HCT116 (cell line): ENCODE data around the gene LHPP.

ENCODE experiments used
- CBX3 ChIP-seq: IDR thresholded peaks from 2 replicates; pipeline ENCODE4 v1.6.1; 2012; ENCODE audit warnings: low read depth
- EZH2 ChIP-seq: fragments of 200-600 bp; sonication (generic); IDR thresholded peaks from 2 replicates; pipeline ENCODE4 v1.6.1; 2017; ENCODE audit warnings: antibody characterized with exemption, mixed run types
- EZH2phosphoT487 ChIP-seq: fragments of 200-600 bp; IDR thresholded peaks from 2 replicates; pipeline ENCODE4 v1.6.1; 2018; ENCODE audit warnings: antibody characterized with exemption, borderline replicate concordance
- POLR2A ChIP-seq: IDR thresholded peaks from 2 replicates; pipeline ENCODE4 v1.7.0; 2011; ENCODE audit warnings: borderline replicate concordance; ENCODE audit not compliant: insufficient read depth, insufficient read length; ENCODE audit errors: extremely low read depth
- POLR2AphosphoS5 ChIP-seq: IDR thresholded peaks from 2 replicates; pipeline ENCODE4 v1.6.1; 2011; ENCODE audit warnings: mild to moderate bottlenecking, low read depth, low read length, moderate library complexity
- REST ChIP-seq: IDR thresholded peaks from 2 replicates; pipeline ENCODE4 v1.6.1; 2012; ENCODE audit warnings: low read depth
- TF ChIP-seq, protein P1 (sequence below), 3 experiments: fragments of 200-600 bp in 1 of 3; sonication (generic) in 1 of 3; IDR thresholded peaks in 2 of 3; conservative IDR thresholded peaks in 1 of 3; 2 replicates each; pipeline ENCODE4 v1.5.1; 2012 to 2017; ENCODE audit warnings: low read depth in 2 of 3, low read length in 2 of 3, antibody characterized with exemption in 1 of 3, borderline replicate concordance in 1 of 3, control low read depth in 1 of 3, mild to moderate bottlenecking in 1 of 3, mixed read lengths in 1 of 3, mixed run types in 1 of 3, moderate library complexity in 1 of 3; ENCODE audit not compliant: insufficient read depth in 1 of 3
- TF ChIP-seq, protein P2 (sequence below): IDR thresholded peaks from 2 replicates; pipeline ENCODE4 v1.6.1; 2012
- TF ChIP-seq, protein P3 (sequence below): IDR thresholded peaks from 2 replicates; pipeline ENCODE4 v1.6.1; 2011; ENCODE audit warnings: mild to moderate bottlenecking, low read length, moderate library complexity; ENCODE audit not compliant: insufficient replicate concordance; ENCODE audit errors: extremely low read depth

- TF ChIP-seq, protein P1, sequence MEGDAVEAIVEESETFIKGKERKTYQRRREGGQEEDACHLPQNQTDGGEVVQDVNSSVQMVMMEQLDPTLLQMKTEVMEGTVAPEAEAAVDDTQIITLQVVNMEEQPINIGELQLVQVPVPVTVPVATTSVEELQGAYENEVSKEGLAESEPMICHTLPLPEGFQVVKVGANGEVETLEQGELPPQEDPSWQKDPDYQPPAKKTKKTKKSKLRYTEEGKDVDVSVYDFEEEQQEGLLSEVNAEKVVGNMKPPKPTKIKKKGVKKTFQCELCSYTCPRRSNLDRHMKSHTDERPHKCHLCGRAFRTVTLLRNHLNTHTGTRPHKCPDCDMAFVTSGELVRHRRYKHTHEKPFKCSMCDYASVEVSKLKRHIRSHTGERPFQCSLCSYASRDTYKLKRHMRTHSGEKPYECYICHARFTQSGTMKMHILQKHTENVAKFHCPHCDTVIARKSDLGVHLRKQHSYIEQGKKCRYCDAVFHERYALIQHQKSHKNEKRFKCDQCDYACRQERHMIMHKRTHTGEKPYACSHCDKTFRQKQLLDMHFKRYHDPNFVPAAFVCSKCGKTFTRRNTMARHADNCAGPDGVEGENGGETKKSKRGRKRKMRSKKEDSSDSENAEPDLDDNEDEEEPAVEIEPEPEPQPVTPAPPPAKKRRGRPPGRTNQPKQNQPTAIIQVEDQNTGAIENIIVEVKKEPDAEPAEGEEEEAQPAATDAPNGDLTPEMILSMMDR (IDR thresholded peaks at IDR 0.05 in 2 of 3, conservative IDR thresholded peaks at IDR 0.05 in 1 of 3; ENCODE audit: borderline replicate concordance in 1 of 3, insufficient read depth in 1 of 3, low read depth in 2 of 3, low read length in 2 of 3): peak in 2 of 3 experiments; percentile 16 to 17; a peak in 1 of 6 replicates
- TF ChIP-seq, protein P2, sequence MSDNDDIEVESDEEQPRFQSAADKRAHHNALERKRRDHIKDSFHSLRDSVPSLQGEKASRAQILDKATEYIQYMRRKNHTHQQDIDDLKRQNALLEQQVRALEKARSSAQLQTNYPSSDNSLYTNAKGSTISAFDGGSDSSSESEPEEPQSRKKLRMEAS: no peak
- TF ChIP-seq EZH2 (no peak), POLR2AphosphoS5 (no peak), REST (no peak), POLR2A (no peak), EZH2phosphoT487 (no peak), CBX3 (no peak)
- TF ChIP-seq, protein P3, sequence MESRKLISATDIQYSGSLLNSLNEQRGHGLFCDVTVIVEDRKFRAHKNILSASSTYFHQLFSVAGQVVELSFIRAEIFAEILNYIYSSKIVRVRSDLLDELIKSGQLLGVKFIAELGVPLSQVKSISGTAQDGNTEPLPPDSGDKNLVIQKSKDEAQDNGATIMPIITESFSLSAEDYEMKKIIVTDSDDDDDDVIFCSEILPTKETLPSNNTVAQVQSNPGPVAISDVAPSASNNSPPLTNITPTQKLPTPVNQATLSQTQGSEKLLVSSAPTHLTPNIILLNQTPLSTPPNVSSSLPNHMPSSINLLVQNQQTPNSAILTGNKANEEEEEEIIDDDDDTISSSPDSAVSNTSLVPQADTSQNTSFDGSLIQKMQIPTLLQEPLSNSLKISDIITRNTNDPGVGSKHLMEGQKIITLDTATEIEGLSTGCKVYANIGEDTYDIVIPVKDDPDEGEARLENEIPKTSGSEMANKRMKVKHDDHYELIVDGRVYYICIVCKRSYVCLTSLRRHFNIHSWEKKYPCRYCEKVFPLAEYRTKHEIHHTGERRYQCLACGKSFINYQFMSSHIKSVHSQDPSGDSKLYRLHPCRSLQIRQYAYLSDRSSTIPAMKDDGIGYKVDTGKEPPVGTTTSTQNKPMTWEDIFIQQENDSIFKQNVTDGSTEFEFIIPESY: no peak
These were observed 174.8 kb downstream of the LHPP start for GRCh38 chr10:124636271-124636995.
